K562 (cell line): Measurements from ENCODE around the gene TBP. TPM values are rescaled to one million over a fixed set of nuclear protein-coding genes. Genes with fewer than 3 reads are reported as not detected.

Source experiments
- ARID1B ChIP-seq: fragments of 450-650 bp; IDR thresholded peaks from 2 replicates; pipeline ENCODE4 v1.6.1; 2016; ENCODE audit warnings: antibody characterized with exemption, mild to moderate bottlenecking, inconsistent platforms
- DPF2 ChIP-seq: fragments of 450-650 bp; IDR thresholded peaks from 2 replicates; pipeline ENCODE4 v1.6.1; 2016
- E2F4 ChIP-seq: sonication (generic); formaldehyde crosslinking; IDR thresholded peaks from 2 replicates; pipeline ENCODE4 v1.8.0; 2022; ENCODE audit warnings: mild to moderate bottlenecking, low read depth, missing genetic modification reagents
- KDM4B ChIP-seq, 2 experiments: fragments of 450-650 bp in 1 of 2; sonication (generic) in 1 of 2; IDR thresholded peaks; 2 replicates each; pipeline ENCODE4 v1.6.1; 2016 to 2017; ENCODE audit warnings: borderline replicate concordance in 2 of 2, antibody characterized with exemption in 1 of 2, low read depth in 1 of 2, mild to moderate bottlenecking in 1 of 2
- NFE2L1 ChIP-seq: fragments of 450-650 bp; IDR thresholded peaks from 2 replicates; pipeline ENCODE4 v1.6.1; 2016; ENCODE audit warnings: missing genetic modification characterization, low read depth, mild to moderate bottlenecking, missing compliant biosample characterization, moderate library complexity, borderline replicate concordance
- PBX2 ChIP-seq, 2 experiments: IDR thresholded peaks in 1 of 2; conservative IDR thresholded peaks in 1 of 2; 2 replicates each; pipeline ENCODE4 v1.6.1; 2016; ENCODE audit warnings: low read depth in 2 of 2, mild to moderate bottlenecking in 1 of 2, missing compliant biosample characterization in 1 of 2, missing genetic modification characterization in 1 of 2, moderate library complexity in 1 of 2
- RAD51 ChIP-seq: fragments of 450-650 bp; IDR thresholded peaks from 2 replicates; pipeline ENCODE4 v1.7.1; 2016; ENCODE audit warnings: low read depth, mild to moderate bottlenecking, borderline replicate concordance
- RFX5 ChIP-seq: IDR thresholded peaks from 2 replicates; pipeline ENCODE4 v1.6.1; 2011; ENCODE audit warnings: low read depth, mild to moderate bottlenecking, improper control_type of control experiment, low read length
- RNF219 ChIP-seq: fragments of 250-450 bp; sonication (Bioruptor Pico); IDR thresholded peaks from 2 replicates; pipeline ENCODE4 v1.5.0; 2022; ENCODE audit warnings: mild to moderate bottlenecking
- SMC3 ChIP-seq: conservative IDR thresholded peaks from 2 replicates; pipeline ENCODE4 v1.6.1; 2011; ENCODE audit warnings: low read depth, low read length, improper control_type of control experiment; ENCODE audit not compliant: insufficient read depth
- STAT5A ChIP-seq: IDR thresholded peaks from 2 replicates; pipeline ENCODE4 v1.6.1; 2012; ENCODE audit warnings: low read length, inconsistent platforms, borderline replicate concordance
- TARDBP ChIP-seq: fragments of 450-650 bp; IDR thresholded peaks from 2 replicates; pipeline ENCODE4 v1.6.1; 2016
- TEAD4 ChIP-seq, 2 experiments: sonication (generic) in 1 of 2; formaldehyde crosslinking in 1 of 2; IDR thresholded peaks; 2 replicates each; pipeline versions ENCODE4 v1.6.1 to v1.8.0; 2012 to 2022; ENCODE audit warnings: borderline replicate concordance in 1 of 2, inconsistent platforms in 1 of 2, low read length in 1 of 2, mild to moderate bottlenecking in 1 of 2, missing genetic modification reagents in 1 of 2
- THRAP3 ChIP-seq: fragments of 450-650 bp; IDR thresholded peaks from 2 replicates; pipeline ENCODE4 v1.6.1; 2016; ENCODE audit warnings: mild to moderate bottlenecking, inconsistent platforms, borderline replicate concordance
- ZFP1 ChIP-seq: fragments of 450-650 bp; formaldehyde crosslinking; IDR thresholded peaks from 2 replicates; pipeline ENCODE4 v1.4.0; 2020; ENCODE audit warnings: mild to moderate bottlenecking, mixed read lengths
- ZNF316 ChIP-seq: fragments of 450-650 bp; IDR thresholded peaks from 2 replicates; pipeline ENCODE4 v1.6.1; 2016
- ZNF583 ChIP-seq: fragments of 250-450 bp; sonication (Bioruptor Pico); IDR thresholded peaks from 2 replicates; pipeline ENCODE4 v1.4.0; 2020
- ZSCAN29 ChIP-seq: fragments of 450-650 bp; IDR thresholded peaks from 2 replicates; pipeline ENCODE4 v1.6.1; 2017
- polyA plus RNA-seq, 8 experiments: library from polyadenylated mRNA; depleted of rRNA in 4 of 8; stranded (reverse) in 5 of 8; unstranded in 3 of 8; fragments of >200 nt; fragmentation: Nextera tagmentation in 2 of 8; fragmentation: Illumina TruSeq in 1 of 8; extraction: Ambion mirVana in 2 of 8; extraction: Trizol in 1 of 8; gene quantifications; 2 replicates each; pipeline versions ENCODE4 v1.2.1 to v1.2.3, GENCODE V29; 2011 to 2014; ENCODE audit warnings: inconsistent platforms in 1 of 8, missing spikeins in 1 of 8
- total RNA-seq, 7 experiments: library from RNA; depleted of rRNA in 6 of 7; stranded (reverse); fragments of >200 nt in 6 of 7; fragmentation: Illumina TruSeq in 2 of 7; extraction: Trizol in 2 of 7; gene quantifications; 2 replicates each; pipeline versions ENCODE4 v1.2.1 to v1.2.3, GENCODE V29; 2011 to 2021; ENCODE audit warnings: low replicate concordance in 1 of 7
- TF ChIP-seq, protein P1 (sequence below): sonication (generic); formaldehyde crosslinking; IDR thresholded peaks from 2 replicates; pipeline ENCODE4 v1.8.0; 2022; ENCODE audit warnings: missing genetic modification reagents, mild to moderate bottlenecking, moderate library complexity, borderline replicate concordance
- TF ChIP-seq, protein P2 (sequence below): fragments of 250-450 bp; sonication (Bioruptor Pico); IDR thresholded peaks from 2 replicates; pipeline ENCODE4 v1.5.0; 2021

Gene TBP
- total and polyA plus RNA-seq, 9 of the 15 experiments (the other 6 are each of a cell fraction or from before 2014, with no cell fraction given), result 28.5 to 86.1 (median 39.5) TPM

DNA sequence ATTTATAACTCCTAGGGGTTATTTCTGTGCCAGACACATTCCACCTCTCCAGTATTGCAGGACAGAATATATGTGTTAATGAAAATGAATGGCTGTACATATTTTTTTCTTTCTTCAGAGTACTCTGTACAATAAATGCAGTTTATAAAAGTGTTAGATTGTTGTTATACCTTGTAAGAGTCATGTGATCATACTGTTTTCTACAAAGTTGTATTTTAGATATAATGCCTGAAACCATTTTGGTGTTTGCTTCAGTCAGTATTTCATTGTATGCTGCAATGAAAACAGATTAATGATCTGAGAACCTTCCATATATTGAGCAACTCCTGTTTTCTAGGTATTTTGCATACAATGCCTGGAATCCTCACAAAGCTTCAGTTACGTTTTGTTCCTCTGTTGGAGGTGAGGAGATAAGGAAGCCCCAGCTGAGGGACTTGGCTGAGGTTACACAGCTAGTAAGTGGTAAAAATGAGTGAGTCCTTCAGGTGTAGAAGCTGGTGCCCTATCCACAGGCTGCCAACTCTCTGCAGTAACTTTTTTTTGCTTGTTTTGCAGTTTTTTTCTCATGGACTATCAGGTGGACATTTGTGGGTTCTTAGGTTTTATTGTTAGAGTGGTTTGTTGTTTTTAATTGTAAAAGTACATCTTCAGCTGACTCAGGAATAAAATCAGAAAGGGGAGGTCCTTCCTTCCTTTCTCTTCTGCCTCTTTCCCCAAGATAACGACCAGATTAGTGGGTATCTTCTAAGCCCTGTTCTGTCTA lies 18.7 kb downstream of the TBP start (continued):
- TF ChIP-seq ZNF583 (no peak), PBX2 (CRISPR knock-in tag; IDR thresholded peaks at IDR 0.05; ENCODE audit: low read depth) (no peak), PBX2 (tag; conservative IDR thresholded peaks at IDR 0.05; ENCODE audit: low read depth) (0 out of 2 replicates have a peak, but pooled peaks have one; percentile 6), TEAD4 (IDR thresholded peaks at IDR 0.05; ENCODE audit: low read length) (peak; percentile 30; the same call in 1 of the 2 replicates), TEAD4 (CRISPR knock-in tag; IDR thresholded peaks at IDR 0.05; ENCODE audit: borderline replicate concordance) (no peak), RAD51 (peak; percentile 40; the same call in 1 of the 2 replicates), ZSCAN29 (no peak), THRAP3 (no peak), KDM4B (IDR thresholded peaks at IDR 0.05; ENCODE audit: borderline replicate concordance in 2 of 2, low read depth in 1 of 2) (no peak), ZNF316 (peak; percentile 94), RFX5 (no peak), ARID1B (peak; percentile 61), RNF219 (CRISPR knock-in tag) (no peak), NFE2L1 (tag) (no peak), SMC3 (no peak), TARDBP (no peak), STAT5A (peak; percentile 40; the same call in 1 of the 2 replicates), ZFP1 (no peak), E2F4 (CRISPR knock-in tag) (no peak), DPF2 (peak; percentile 44; the same call in 1 of the 2 replicates)
- TF ChIP-seq, protein P1, sequence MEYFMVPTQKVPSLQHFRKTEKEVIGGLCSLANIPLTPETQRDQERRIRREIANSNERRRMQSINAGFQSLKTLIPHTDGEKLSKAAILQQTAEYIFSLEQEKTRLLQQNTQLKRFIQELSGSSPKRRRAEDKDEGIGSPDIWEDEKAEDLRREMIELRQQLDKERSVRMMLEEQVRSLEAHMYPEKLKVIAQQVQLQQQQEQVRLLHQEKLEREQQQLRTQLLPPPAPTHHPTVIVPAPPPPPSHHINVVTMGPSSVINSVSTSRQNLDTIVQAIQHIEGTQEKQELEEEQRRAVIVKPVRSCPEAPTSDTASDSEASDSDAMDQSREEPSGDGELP (CRISPR knock-in tag), result peak; percentile 32; the same call in 1 of the 2 replicates
- TF ChIP-seq, protein P2, sequence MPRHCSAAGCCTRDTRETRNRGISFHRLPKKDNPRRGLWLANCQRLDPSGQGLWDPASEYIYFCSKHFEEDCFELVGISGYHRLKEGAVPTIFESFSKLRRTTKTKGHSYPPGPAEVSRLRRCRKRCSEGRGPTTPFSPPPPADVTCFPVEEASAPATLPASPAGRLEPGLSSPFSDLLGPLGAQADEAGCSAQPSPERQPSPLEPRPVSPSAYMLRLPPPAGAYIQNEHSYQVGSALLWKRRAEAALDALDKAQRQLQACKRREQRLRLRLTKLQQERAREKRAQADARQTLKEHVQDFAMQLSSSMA (CRISPR knock-in tag), result no peak
